Left lung (tissue), 10 donors: ENCODE results near the gene GYPC. TPM values are rescaled to one million over a fixed set of nuclear protein-coding genes. Genes with fewer than 3 reads are reported as not detected.

Source experiments
- ATAC-seq: fragments of 200-7000 bp; cut with Tn5 transposase; one replicate; pipeline ENCODE4 v1.9.1; 2020; ENCODE audit warnings: moderate library complexity
- DNase-seq, 4 donors: peaks; one replicate each; pipeline ENCODE4 v3.0.0-alpha.2; 2013 to 2020
- H3K27ac ChIP-seq, 2 donors: fragments of 200-600 bp; sonication (generic) in 1 of 2; one replicate each; pipeline versions ENCODE4 v1.5.0 to v1.8.0; 2020 to 2021
- H3K27me3 ChIP-seq, 2 donors: fragments of 200-600 bp; sonication (generic) in 1 of 2; one replicate each; pipeline versions ENCODE4 v1.5.0 to v1.8.0; 2020 to 2021
- H3K36me3 ChIP-seq, 2 donors: fragments of 200-600 bp; sonication (generic) in 1 of 2; one replicate each; pipeline versions ENCODE4 v1.5.0 to v1.8.0; 2020 to 2021
- H3K4me1 ChIP-seq, 2 donors: fragments of 200-600 bp; one replicate each; pipeline ENCODE4 v1.8.0; 2021
- H3K4me3 ChIP-seq, 2 donors: fragments of 200-600 bp; sonication (generic) in 1 of 2; one replicate each; pipeline versions ENCODE4 v1.5.0 to v1.8.0; 2020 to 2021; ENCODE audit warnings: mild to moderate bottlenecking in 1 of 2
- H3K9me3 ChIP-seq, 2 donors: fragments of 200-600 bp; sonication (generic) in 1 of 2; one replicate each; pipeline versions ENCODE4 v1.5.0 to v1.8.0; 2020 to 2021
- intact Hi-C, 2 donors: fragments of 100-400 bp; cut with DNase I; formaldehyde crosslinking; loops; one replicate each; pipeline versions ENCODE4 v1.11.2 to v1.14.2; 2022
- polyA plus RNA-seq, 6 donors: library from polyadenylated mRNA; unstranded; fragments of 120-200 nt; gene quantifications; one replicate each; pipeline ENCODE4 v1.2.1, GENCODE V29; 2013; ENCODE audit not compliant: insufficient read length in 6 of 6
- total RNA-seq, 2 donors: library from RNA; stranded (reverse); fragmentation: NEBNext Ultra II Directional; extraction: Animal tissue kit (Norgen Biotek cat#: 25700); gene quantifications; one replicate each; pipeline ENCODE4 v1.2.1, GENCODE V29; 2021
- TF ChIP-seq, protein P1 (sequence below), 2 donors: fragments of 200-600 bp; sonication (generic) in 1 of 2; IDR thresholded peaks; one replicate each; pipeline versions ENCODE4 v1.5.0 to v1.8.0; 2021; ENCODE audit warnings: antibody characterized with exemption in 2 of 2
- donor health status: DM: no; HTN: yes; CAD: no.
- donor health status: DM: no; HTN: no; CAD: no.

Gene GYPC
- total and polyA plus RNA-seq, 8 donors: 44.0 to 92.8 (median 73.9) TPM

DNA sequence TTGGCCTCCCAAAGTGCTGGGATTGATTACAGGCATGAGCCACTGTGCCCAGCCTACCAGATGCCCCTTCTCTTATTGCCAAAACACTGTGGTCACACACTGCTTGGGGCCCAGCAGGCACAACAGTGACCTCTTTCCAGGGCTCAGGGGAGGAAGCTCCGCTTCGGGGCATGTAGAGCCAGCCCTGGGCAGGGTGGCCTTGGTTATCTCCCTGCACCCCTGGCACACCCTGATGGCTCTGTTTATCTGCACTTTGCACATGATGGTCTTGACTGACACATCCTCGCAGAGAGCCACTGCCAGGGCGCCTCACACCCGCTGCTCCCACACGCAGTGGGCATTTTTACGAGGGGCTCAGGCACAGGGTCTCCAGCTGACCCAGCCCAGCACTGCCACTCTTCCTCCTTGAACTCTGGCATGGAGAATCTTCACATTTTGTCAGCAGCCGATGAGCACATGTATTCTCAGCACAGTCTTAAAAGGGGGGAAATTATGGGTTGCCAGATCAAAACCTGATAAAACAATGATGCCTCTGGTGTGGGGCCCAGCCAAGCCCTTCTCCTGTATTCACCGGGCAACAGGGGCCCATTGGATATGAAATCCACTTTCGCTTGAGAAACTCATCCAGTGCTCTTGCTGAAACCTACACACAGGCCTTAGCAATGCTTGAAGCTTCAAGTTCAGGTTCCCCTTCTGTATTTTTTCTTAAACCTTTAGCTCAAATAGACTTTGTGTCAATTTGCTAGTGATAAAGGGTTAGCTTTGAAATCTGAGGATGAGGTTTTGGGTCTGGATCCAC, 5.9 kb downstream of the GYPC start:
- DNase-seq (no peak), ATAC-seq (no peak)
- Histone ChIP-seq H3K4me3 (no peak overlapping the region), H3K36me3 (no peaks in the 10 kb centered on the region), H3K9me3 (no peaks in the 10 kb centered on the region), H3K27ac (peak overlapping the region in 1 of 2 donors; percentile 96), H3K27me3 (no peaks in the 10 kb centered on the region), H3K4me1 (peaks cover 23 to 96% of the 10 kb centered on the region in 2 donors)
- TF ChIP-seq, protein P1, sequence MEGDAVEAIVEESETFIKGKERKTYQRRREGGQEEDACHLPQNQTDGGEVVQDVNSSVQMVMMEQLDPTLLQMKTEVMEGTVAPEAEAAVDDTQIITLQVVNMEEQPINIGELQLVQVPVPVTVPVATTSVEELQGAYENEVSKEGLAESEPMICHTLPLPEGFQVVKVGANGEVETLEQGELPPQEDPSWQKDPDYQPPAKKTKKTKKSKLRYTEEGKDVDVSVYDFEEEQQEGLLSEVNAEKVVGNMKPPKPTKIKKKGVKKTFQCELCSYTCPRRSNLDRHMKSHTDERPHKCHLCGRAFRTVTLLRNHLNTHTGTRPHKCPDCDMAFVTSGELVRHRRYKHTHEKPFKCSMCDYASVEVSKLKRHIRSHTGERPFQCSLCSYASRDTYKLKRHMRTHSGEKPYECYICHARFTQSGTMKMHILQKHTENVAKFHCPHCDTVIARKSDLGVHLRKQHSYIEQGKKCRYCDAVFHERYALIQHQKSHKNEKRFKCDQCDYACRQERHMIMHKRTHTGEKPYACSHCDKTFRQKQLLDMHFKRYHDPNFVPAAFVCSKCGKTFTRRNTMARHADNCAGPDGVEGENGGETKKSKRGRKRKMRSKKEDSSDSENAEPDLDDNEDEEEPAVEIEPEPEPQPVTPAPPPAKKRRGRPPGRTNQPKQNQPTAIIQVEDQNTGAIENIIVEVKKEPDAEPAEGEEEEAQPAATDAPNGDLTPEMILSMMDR (IDR thresholded peaks at IDR 0.05): no peak
- intact Hi-C loops: no loop called here

DNA sequence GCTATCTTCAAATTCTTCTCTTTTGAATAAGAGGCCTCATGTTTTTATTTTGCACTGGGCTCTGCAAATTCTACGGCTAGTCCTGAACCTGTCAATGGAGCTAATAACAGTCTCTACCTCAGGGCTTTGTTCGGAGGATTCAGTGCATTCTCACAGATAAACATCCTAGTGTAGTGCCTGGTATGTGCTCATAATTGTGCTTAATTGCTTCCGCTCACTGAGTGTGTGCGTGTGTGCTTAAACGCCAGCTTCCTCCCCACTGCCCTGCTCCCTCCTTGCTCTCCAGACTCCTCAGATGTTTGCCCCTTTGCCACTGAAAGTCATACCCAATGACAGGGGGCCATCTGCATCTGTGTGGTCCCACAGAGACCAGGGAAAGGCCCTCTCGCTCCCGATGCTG, 6.7 kb downstream of the GYPC start:
- intact Hi-C loops: no loop called here
- Histone ChIP-seq H3K4me3 (no peak overlapping the region), H3K9me3 (no peaks in the 10 kb centered on the region), H3K4me1 (peaks cover 23 to 90% of the 10 kb centered on the region in 2 donors), H3K27ac (peak overlapping the region in 1 of 2 donors; percentile 96), H3K36me3 (no peaks in the 10 kb centered on the region), H3K27me3 (no peaks in the 10 kb centered on the region)
- ATAC-seq (no peak), DNase-seq (no peak)
- TF ChIP-seq, protein P1 (IDR thresholded peaks at IDR 0.05): no peak

DNA sequence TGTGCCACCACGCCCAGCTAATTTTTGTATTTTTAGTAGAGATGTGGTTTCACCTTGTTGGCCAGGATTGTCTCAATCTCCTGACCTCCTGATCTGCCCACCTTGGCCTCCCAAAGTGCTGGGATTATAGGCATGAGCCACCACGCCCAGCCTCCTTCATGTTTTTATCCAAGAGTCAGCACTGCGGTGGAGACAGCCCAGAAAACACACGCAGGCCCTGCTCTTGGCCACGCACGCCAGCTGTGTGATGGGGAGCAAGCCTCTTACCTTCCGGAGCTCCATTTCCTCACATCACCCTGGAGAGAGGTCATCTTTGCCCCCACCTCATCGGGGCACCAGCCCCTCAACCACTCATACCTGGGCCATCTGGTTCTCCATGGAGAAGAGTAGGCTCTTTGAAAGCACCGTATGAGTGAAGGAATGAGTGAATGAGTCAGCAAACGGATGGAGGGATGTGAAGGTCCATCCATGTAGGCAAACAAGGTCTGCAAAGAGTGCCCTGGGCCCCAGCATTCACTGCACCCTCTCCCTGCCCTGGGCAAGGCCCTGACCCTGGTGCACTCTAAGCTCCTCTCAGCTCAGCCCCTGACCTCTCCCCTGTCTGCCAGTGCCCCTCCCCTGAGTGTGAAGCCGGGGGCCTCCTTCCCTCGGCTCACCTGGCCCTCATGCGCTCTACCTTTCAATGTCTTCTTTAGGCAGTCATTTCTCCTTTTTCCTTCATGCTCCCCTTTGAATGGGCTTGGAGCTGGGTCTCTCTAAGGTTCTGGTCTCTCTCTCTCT, 7.4 kb downstream of the GYPC start:
- Histone ChIP-seq H3K27ac (peak overlapping the region in 1 of 2 donors; percentile 96), H3K9me3 (no peaks in the 10 kb centered on the region), H3K27me3 (no peaks in the 10 kb centered on the region), H3K4me1 (peaks cover 16 to 88% of the 10 kb centered on the region in 2 donors), H3K4me3 (no peak overlapping the region), H3K36me3 (no peaks in the 10 kb centered on the region)
- intact Hi-C loops: no loop called here
- ATAC-seq (no peak), DNase-seq (no peak)
- TF ChIP-seq, protein P1 (IDR thresholded peaks at IDR 0.05): no peak

DNA sequence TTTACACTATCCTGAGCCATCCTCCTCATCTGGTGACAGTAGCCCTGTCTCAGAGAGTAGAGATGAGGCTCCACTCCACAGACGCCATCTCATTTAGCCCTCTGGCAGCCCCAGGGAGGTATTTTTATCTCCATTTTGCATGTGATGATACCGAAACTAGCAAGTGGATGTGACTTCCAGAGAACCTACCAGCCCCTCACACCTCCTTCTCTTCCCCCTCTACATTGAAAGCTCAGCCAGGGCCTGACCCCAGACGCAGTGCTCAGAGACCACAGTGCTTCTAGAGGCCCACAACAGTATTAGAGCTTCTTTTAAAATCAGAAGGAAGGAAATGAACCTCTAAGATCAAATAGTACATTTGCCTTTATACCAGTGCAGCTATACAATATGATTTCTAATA, 8.3 kb downstream of the GYPC start:
- H3K4me1 ChIP-seq: peaks cover 9 to 85% of the 10 kb centered on the region in 2 donors
- no peaks in the 10 kb centered on the region for H3K27me3 ChIP-seq
- intact Hi-C loops: no loop called here
- H3K27ac ChIP-seq: peak overlapping the region in 1 of 2 donors; percentile 34
- no peaks in the 10 kb centered on the region for H3K36me3 ChIP-seq
- ATAC-seq (no peak), DNase-seq (no peak)
- no peaks in the 10 kb centered on the region for H3K9me3 ChIP-seq
- TF ChIP-seq, protein P1 (IDR thresholded peaks at IDR 0.05): no peak
- H3K4me3 ChIP-seq: no peak overlapping the region

DNA sequence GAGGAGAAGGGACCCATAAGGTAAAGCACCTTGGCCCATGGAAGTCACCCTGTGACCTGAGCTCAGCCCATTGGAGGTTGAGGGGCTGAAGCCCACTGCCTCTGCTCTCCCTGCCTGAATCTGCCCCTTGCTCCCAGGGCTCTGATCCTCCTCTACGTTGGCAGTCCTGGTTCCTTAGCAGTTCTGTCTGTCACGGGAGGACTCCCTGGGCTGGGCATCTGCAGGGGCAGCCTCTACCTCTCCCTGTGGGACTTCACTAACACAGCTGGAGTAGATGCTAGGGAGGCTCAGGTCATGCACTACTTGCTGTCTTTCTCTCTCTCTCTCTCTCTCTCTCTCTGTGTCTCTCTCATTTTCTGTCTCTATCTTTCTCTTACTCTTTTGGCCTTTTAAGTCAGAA, 8.7 kb downstream of the GYPC start:
- no peak for DNase-seq
- intact Hi-C loops: no loop called here
- ATAC-seq: no peak
- TF ChIP-seq, protein P1 (IDR thresholded peaks at IDR 0.05): no peak
- Histone ChIP-seq H3K36me3 (no peaks in the 10 kb centered on the region), H3K27me3 (no peaks in the 10 kb centered on the region), H3K4me1 (peaks cover 9 to 85% of the 10 kb centered on the region in 2 donors), H3K27ac (peak overlapping the region in 1 of 2 donors; percentile 34), H3K9me3 (no peaks in the 10 kb centered on the region), H3K4me3 (no peak overlapping the region)
